ENCODE data around the gene KRT10. TPM values are rescaled to one million over a fixed set of nuclear protein-coding genes. Genes with fewer than 3 reads are reported as not detected.

The KRT10 gene
- total and polyA plus RNA-seq, 2 donors: 21.1 to 445 TPM

DNA sequence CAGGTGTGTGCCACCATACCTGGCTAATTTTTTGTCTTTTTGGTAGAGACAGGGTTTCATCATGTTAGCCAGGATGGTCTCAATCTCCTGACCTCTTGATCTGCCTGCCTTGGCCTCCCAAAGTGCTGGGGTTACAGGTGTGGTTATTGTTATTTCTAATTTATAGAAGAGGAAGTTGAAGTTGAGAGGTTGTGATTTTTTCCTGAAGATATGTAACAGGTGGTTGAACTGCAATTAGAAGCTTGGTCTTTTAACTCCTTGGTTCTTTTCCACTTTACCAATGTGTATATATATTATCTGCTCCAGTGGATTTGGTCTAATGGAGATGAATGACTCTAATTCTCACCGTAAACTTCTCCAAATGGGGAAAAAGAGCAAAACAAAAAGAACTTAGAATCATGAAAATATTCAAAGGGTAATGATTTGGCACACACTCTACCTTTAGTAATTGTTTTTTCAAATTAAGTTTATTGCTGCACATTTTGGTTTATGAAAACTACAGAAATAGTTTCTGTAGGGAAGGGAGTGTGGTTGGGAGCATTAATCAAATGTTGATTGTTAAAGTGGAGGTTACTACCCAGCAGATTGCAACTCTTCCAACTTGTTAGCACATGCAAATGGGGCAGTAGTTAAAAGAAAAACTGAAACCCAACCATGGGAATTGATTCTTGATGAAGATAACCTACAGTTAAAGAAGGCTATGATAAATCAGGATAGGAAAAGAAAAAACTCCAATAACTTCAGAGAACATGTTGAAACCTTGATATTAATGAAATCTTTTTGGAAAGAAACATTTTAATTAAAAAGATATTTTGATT, 1.8 kb upstream of the KRT10 start:
- Histone ChIP-seq H3K27ac (ENCODE audit: low read depth in 1 of 2, low read length in 1 of 2) (no peak overlapping the region), H3K4me1 (ENCODE audit: control insufficient read depth in 2 of 2, insufficient read depth in 2 of 2, low read length in 2 of 2) (peaks cover 0 to 3% of the 10 kb centered on the region in 2 donors), H3K36me3 (ENCODE audit: control insufficient read depth in 2 of 2, insufficient read depth in 2 of 2, low read length in 1 of 2) (no peaks in the 10 kb centered on the region), H3K4me3 (ENCODE audit: low read length in 2 of 2) (no peak overlapping the region), H3K27me3 (ENCODE audit: control insufficient read depth in 2 of 2, insufficient read depth in 1 of 2, low read length in 1 of 2) (peaks cover 3 to 11% of the 10 kb centered on the region in 2 donors), H3K9me3 (ENCODE audit: control insufficient read depth in 2 of 2, insufficient read depth in 1 of 2, low read length in 1 of 2) (peaks cover 2 to 3% of the 10 kb centered on the region in 2 donors)
- 96% methylated on average over 1 of the region's 1 CpG for WGBS
- no peak for DNase-seq (ENCODE audit: low read depth in 6 of 9, low spot score in 9 of 9)

DNA sequence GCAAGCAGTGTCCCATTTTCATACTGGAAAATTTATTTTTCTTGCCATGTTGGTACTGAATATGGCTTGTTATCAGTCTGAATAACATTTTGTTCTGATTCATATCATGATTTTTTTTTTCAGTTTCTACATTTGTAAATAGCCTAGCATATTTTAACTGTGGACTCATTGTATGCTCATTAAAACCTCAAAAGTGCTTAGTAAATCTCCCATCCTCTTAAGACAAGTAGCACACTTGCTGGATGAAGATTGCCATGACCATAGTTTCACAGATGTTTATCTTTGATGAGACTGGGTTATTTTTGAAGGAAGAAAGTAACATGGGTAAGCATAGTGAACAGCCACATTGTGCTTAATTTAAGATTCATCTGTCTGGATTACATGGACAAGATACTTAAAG, 878 bp downstream of the KRT10 start:
- Histone ChIP-seq H3K36me3 (ENCODE audit: control insufficient read depth in 2 of 2, insufficient read depth in 2 of 2, low read length in 1 of 2) (peaks cover 3% of the 10 kb centered on the region in 2 donors), H3K4me3 (ENCODE audit: low read length in 2 of 2) (no peak overlapping the region), H3K4me1 (ENCODE audit: control insufficient read depth in 2 of 2, insufficient read depth in 2 of 2, low read length in 2 of 2) (peaks cover 2 to 3% of the 10 kb centered on the region in 2 donors), H3K27me3 (ENCODE audit: control insufficient read depth in 2 of 2, insufficient read depth in 1 of 2, low read length in 1 of 2) (peaks cover 3 to 11% of the 10 kb centered on the region in 2 donors), H3K9me3 (ENCODE audit: control insufficient read depth in 2 of 2, insufficient read depth in 1 of 2, low read length in 1 of 2) (peaks cover 2 to 3% of the 10 kb centered on the region in 2 donors), H3K27ac (ENCODE audit: low read depth in 1 of 2, low read length in 1 of 2) (no peak overlapping the region)
- no peak for DNase-seq (ENCODE audit: low read depth in 6 of 9, low spot score in 9 of 9)

DNA sequence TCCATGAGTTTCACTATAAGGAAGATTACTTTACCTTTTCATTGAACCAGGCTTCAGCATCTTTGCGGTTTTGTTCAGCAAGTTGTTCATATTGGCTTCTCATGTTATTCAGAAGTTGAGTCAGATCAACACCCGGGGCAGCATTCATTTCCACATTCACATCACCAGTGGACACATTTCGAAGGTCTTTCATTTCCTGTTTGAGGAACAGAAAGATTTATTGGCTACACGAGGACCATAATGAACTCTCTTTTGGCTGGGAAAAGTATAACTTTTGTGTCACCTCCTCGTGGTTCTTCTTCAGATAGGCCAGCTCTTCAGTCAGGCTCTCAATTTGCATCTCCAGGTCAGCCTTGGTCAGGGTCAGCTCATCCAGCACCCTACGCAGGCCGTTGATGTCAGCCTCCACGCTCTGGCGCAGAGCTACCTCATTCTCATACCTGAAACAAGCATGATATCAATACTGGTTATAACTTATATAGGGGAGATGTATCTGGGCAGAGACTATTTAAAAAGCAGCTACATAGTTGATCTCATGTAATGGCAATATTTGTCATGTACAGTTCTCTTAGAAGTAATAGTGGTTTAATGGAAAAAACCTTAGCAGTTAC, 2.1 kb downstream of the KRT10 start:
- Histone ChIP-seq H3K27me3 (ENCODE audit: control insufficient read depth in 2 of 2, insufficient read depth in 1 of 2, low read length in 1 of 2) (peaks cover 3 to 11% of the 10 kb centered on the region in 2 donors), H3K9me3 (ENCODE audit: control insufficient read depth in 2 of 2, insufficient read depth in 1 of 2, low read length in 1 of 2) (peaks cover 2 to 3% of the 10 kb centered on the region in 2 donors), H3K4me3 (ENCODE audit: low read length in 2 of 2) (no peak overlapping the region), H3K36me3 (ENCODE audit: control insufficient read depth in 2 of 2, insufficient read depth in 2 of 2, low read length in 1 of 2) (peaks cover 3% of the 10 kb centered on the region in 2 donors), H3K4me1 (ENCODE audit: control insufficient read depth in 2 of 2, insufficient read depth in 2 of 2, low read length in 2 of 2) (peaks cover 2 to 3% of the 10 kb centered on the region in 2 donors), H3K27ac (ENCODE audit: low read depth in 1 of 2, low read length in 1 of 2) (no peak overlapping the region)
- WGBS: 93% methylated on average over 9 of the region's 9 CpGs
- DNase-seq (ENCODE audit: low read depth in 6 of 9, low spot score in 9 of 9): no peak

DNA sequence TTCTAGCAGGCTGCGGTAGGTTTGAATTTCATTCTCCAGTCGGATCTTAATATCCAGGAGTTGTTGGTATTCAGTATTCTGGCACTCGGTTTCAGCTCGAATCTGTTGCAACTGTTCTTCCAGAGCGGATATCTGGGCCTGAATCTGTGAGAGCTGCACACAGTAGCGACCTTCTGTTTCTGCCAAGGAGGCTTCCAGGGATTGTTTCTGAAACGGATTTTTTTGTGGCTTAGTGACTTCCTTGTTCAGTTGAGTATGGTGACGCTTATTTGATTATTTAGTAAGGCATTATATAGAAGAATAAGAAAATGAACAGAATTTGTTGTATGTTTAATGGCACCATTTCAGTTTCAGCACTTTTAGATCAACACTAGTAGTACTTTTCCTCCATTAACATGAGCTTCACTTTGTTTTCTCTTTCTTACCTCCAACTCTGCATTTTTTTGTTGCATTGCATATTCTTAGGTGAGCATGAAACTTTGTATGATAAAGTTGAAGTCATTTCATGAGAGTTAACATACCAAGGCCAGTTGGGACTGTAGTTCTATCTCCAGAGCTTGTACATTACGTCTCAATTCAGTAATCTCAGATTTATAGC, 2.8 kb downstream of the KRT10 start:
- 73% methylated on average over 9 of the region's 9 CpGs for WGBS
- H3K27me3 ChIP-seq (ENCODE audit: control insufficient read depth in 2 of 2, insufficient read depth in 1 of 2, low read length in 1 of 2): peaks cover 3 to 11% of the 10 kb centered on the region in 2 donors
- DNase-seq (ENCODE audit: low read depth in 6 of 9, low spot score in 9 of 9): no peak
- H3K4me1 ChIP-seq (ENCODE audit: control insufficient read depth in 2 of 2, insufficient read depth in 2 of 2, low read length in 2 of 2): peaks cover 2 to 3% of the 10 kb centered on the region in 2 donors
- peak overlapping the region in 1 of 2 donors; percentile 78 for H3K27ac ChIP-seq (ENCODE audit: low read depth in 1 of 2, low read length in 1 of 2)
- peak overlapping the region; percentile 59 to 91 for H3K4me3 ChIP-seq (ENCODE audit: low read length in 2 of 2)
- peaks cover 2 to 3% of the 10 kb centered on the region in 2 donors for H3K9me3 ChIP-seq (ENCODE audit: control insufficient read depth in 2 of 2, insufficient read depth in 1 of 2, low read length in 1 of 2)
- H3K36me3 ChIP-seq (ENCODE audit: control insufficient read depth in 2 of 2, insufficient read depth in 2 of 2, low read length in 1 of 2): peaks cover 3% of the 10 kb centered on the region in 2 donors

DNA sequence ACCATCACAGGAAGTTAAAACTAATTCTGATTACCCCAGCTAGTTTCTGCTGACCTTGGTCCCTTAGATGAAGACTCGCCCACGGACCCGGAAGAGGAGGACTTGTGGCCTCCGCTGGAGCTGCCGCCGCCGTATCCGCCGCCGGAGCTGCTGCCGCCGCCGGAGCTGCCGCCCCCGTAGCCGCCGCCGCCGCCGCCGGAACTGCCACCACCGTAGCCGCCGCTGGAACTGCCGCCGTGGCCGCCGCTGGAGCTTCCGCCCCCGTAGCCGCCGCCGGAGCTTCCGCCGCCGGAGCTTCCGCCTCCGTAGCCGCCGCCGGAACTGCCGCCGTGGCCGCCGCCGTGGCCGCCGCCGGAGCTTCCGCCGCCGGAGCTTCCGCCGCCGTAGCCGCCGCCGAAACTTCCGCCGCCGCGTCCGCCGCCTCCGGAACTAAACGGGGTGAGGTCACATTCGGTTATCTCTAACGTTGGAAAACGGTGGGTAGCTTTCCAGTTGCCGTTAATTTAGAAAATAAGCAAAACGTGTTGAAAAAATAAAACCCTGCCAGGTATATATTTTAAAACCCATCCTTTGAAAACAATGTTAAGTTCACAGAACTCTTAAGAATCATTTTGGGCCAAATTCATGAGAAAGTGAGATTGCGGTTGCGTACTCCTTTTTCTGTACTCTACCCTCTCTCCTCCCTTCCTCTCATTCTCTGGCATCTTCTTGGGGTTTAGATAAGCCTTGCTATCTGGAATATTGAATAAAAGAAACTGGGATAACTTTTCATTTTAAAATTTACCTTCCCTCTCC, 3.5 kb downstream of the KRT10 start:
- peak; percentile 27 to 90 (median 68) for DNase-seq (ENCODE audit: low read depth in 6 of 9, low spot score in 9 of 9)
- peaks cover 2 to 3% of the 10 kb centered on the region in 2 donors for H3K9me3 ChIP-seq (ENCODE audit: control insufficient read depth in 2 of 2, insufficient read depth in 1 of 2, low read length in 1 of 2)
- H3K27me3 ChIP-seq (ENCODE audit: control insufficient read depth in 2 of 2, insufficient read depth in 1 of 2, low read length in 1 of 2): peaks cover 3 to 11% of the 10 kb centered on the region in 2 donors
- peak overlapping the region; percentile 67 to 91 for H3K4me3 ChIP-seq (ENCODE audit: low read length in 2 of 2)
- peaks cover 2 to 3% of the 10 kb centered on the region in 2 donors for H3K4me1 ChIP-seq (ENCODE audit: control insufficient read depth in 2 of 2, insufficient read depth in 2 of 2, low read length in 2 of 2)
- peak overlapping the region; percentile 78 to 97 for H3K27ac ChIP-seq (ENCODE audit: low read depth in 1 of 2, low read length in 1 of 2)
- WGBS: 3% methylated on average over 73 of the region's 73 CpGs
- H3K36me3 ChIP-seq (ENCODE audit: control insufficient read depth in 2 of 2, insufficient read depth in 2 of 2, low read length in 1 of 2): peaks cover 3% of the 10 kb centered on the region in 2 donors

DNA sequence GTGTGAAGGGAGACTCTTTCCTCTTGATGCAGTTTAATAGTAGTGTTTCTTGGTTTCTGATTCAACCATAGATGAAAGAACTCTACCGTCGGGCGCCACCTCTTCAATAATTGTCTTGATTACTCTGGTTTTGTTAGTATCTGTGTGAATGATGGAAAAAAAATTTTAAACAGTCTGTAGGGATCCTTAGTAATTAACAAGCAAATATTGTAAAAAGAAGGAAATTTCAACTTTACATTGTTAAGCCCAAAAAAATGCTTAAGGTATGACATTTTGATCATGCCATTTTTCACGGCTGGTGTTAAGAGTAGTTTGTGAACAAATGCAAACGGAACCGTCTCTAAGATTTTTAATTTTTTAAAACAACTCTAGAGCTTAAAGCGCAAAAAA, 4.1 kb downstream of the KRT10 start:
- 35% methylated on average over 7 of the region's 7 CpGs for WGBS
- Histone ChIP-seq H3K27ac (ENCODE audit: low read depth in 1 of 2, low read length in 1 of 2) (peak overlapping the region; percentile 74 to 97), H3K9me3 (ENCODE audit: control insufficient read depth in 2 of 2, insufficient read depth in 1 of 2, low read length in 1 of 2) (peaks cover 2 to 3% of the 10 kb centered on the region in 2 donors), H3K4me1 (ENCODE audit: control insufficient read depth in 2 of 2, insufficient read depth in 2 of 2, low read length in 2 of 2) (peaks cover 2 to 3% of the 10 kb centered on the region in 2 donors), H3K4me3 (ENCODE audit: low read length in 2 of 2) (peak overlapping the region; percentile 67 to 91), H3K36me3 (ENCODE audit: control insufficient read depth in 2 of 2, insufficient read depth in 2 of 2, low read length in 1 of 2) (peaks cover 3% of the 10 kb centered on the region in 2 donors), H3K27me3 (ENCODE audit: control insufficient read depth in 2 of 2, insufficient read depth in 1 of 2, low read length in 1 of 2) (peaks cover 3 to 14% of the 10 kb centered on the region in 2 donors)
- peak in 2 of 9 donors; percentile 13 to 19 for DNase-seq (ENCODE audit: low read depth in 6 of 9, low spot score in 9 of 9)

DNA sequence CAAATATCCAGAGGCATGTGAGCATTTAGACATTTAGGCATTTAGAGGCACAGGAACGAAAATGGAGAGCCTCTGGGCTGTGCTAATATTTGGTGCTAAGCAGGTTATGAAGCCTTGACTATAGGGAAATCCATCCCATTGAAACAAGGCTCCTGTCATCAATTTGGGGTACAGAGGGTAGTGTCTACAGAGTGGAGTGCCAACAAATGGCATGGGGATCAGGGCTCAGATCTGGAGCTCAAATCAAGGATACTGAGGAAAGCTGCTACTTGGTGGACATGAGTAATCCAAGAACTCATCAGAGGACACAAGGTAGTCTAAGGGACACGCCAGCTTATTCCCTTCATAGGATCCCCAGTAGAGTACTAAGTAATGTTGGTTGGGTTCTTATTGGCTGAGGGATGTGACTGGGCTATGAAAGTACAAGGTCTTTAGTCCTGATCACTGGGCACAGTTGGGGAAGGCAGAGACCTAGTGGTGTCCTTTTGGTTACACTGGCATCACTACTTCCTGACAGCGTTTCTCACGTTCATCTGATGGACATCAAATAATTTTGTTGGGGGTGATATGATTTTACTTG, 5.2 kb downstream of the KRT10 start:
- H3K4me1 ChIP-seq (ENCODE audit: control insufficient read depth in 2 of 2, insufficient read depth in 2 of 2, low read length in 2 of 2): peaks cover 2 to 3% of the 10 kb centered on the region in 2 donors
- peaks cover 2 to 3% of the 10 kb centered on the region in 2 donors for H3K9me3 ChIP-seq (ENCODE audit: control insufficient read depth in 2 of 2, insufficient read depth in 1 of 2, low read length in 1 of 2)
- H3K27me3 ChIP-seq (ENCODE audit: control insufficient read depth in 2 of 2, insufficient read depth in 1 of 2, low read length in 1 of 2): peaks cover 6 to 16% of the 10 kb centered on the region in 2 donors
- H3K36me3 ChIP-seq (ENCODE audit: control insufficient read depth in 2 of 2, insufficient read depth in 2 of 2, low read length in 1 of 2): peaks cover 3% of the 10 kb centered on the region in 2 donors
- H3K27ac ChIP-seq (ENCODE audit: low read depth in 1 of 2, low read length in 1 of 2): no peak overlapping the region
- DNase-seq (ENCODE audit: low read depth in 6 of 9, low spot score in 9 of 9): no peak
- no peak overlapping the region for H3K4me3 ChIP-seq (ENCODE audit: low read length in 2 of 2)
- WGBS: over 99% methylated on average over 4 of the region's 4 CpGs

DNA sequence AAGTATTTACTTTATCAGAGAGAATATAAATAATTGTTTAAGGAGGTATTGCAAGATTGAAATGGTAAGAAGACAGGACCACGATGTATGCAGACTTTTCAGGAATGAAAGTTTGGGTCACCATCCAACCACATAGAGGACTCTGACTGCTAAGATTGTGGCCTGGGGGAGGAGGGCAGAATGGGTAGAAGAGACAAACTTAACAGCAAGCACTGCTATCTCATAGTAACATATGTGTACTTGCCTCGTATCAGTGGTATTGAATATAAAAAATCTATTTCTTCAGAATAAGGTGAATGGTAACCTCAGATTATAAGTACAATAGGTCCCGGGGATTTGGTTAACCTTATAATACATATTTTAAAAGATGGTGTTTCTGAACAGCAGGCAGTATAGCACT, 5.8 kb downstream of the KRT10 start:
- Histone ChIP-seq H3K27me3 (ENCODE audit: control insufficient read depth in 2 of 2, insufficient read depth in 1 of 2, low read length in 1 of 2) (peaks cover 6 to 14% of the 10 kb centered on the region in 2 donors), H3K4me1 (ENCODE audit: control insufficient read depth in 2 of 2, insufficient read depth in 2 of 2, low read length in 2 of 2) (peaks cover 2 to 3% of the 10 kb centered on the region in 2 donors), H3K9me3 (ENCODE audit: control insufficient read depth in 2 of 2, insufficient read depth in 1 of 2, low read length in 1 of 2) (peaks cover 2 to 3% of the 10 kb centered on the region in 2 donors), H3K27ac (ENCODE audit: low read depth in 1 of 2, low read length in 1 of 2) (no peak overlapping the region), H3K4me3 (ENCODE audit: low read length in 2 of 2) (no peak overlapping the region), H3K36me3 (ENCODE audit: control insufficient read depth in 2 of 2, insufficient read depth in 2 of 2, low read length in 1 of 2) (peaks cover 3% of the 10 kb centered on the region in 2 donors)
- 97% methylated on average over 3 of the region's 3 CpGs for WGBS
- DNase-seq (ENCODE audit: low read depth in 6 of 9, low spot score in 9 of 9): no peak
